GM18505 (cell line): ENCODE results near the gene SRGAP1.
A peak's percentile ranks its signal among the peaks of the same experiment; 100 is the strongest.

Source experiments
- ATAC-seq: cut with Tn5 transposase; IDR thresholded peaks from one replicate; pipeline ENCODE4 v1.9.1; 2021; ENCODE audit not compliant: unreplicated experiment
- POLR2A ChIP-seq: IDR thresholded peaks from 4 replicates; pipeline ENCODE4 v1.6.1; 2011; ENCODE audit warnings: borderline replicate concordance; ENCODE audit not compliant: insufficient read depth, insufficient read length; ENCODE audit errors: extremely low read depth

Gene SRGAP1

DNA sequence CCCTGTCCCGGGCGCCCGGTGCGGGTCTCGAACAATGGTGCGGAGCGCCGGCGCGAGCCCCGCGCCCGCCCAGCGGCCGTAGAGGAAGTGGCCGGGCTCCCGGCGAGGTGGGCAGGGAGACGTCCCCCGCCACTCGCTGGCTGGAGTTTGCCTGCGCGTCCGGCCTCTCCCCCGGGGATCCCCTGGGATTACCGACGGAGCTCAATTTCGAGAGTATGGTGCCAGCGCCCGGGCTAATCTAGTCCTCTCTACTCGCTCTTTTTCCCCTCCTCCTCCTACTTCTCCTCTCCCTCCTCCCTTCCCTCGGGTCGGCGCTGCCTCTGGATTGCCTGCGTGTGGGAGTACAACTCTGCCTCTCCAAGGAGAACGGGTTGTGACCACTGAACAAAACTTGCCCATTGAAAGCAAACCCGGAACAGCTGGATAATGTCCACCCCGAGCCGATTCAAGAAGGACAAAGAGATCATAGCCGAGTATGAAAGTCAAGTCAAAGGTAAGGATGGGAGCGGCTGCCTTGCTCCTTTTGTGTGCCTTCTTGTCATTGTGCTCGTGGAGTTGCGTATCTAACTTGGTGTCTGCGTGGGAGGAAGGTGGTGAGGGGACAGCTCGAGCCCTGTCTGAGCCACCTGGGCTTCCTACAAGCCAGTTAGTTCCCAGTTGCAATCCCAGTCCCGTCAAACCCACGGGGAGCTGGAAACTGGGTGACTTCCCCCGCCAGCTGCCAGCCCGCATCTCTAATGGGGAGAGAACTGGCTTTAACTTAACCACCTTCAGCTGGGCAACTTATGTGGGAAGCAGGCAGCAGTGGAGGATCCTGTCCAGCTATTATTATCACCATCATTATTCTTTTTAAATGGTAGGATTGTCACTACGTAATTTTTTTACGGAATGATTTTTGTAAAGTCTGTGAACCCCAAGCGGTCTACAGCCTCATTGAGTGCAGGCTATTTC lies at the start of gene SRGAP1:
SRGAP1 (plus strand) TSS at position 310 of the 951 bp plus-strand sequence; CDS start at position 427, 117 bp downstream.
- no peak for ATAC-seq
- TF ChIP-seq POLR2A: no peak

GRCh38 chr12:63795032-63795687 lies 49.3 kb upstream of the SRGAP1 start:
- ATAC-seq: no peak
- TF ChIP-seq POLR2A: no peak

DNA sequence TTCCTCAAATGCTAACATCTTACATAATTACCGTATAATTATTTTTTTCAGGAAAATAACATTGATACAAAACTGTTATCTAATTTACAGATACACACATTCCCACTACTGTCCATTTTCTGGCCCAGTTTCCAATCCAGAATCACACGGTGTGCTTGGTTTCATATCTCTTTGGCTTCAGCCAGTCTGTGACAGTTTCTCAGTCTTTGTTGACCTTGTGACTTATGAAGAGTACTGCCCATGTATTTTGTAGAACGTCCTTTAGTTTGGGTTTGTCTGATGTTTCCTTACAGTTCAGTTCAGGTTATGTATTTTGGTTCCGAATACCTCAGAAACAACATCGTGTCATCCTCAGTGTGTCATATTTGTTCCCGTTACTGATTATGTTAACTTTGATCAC lies 48.6 kb upstream of the SRGAP1 start:
- ATAC-seq: no peak

GRCh38 chr12:63802012-63802608 lies 42.4 kb upstream of the SRGAP1 start:
- TF ChIP-seq POLR2A: no peak
- no peak for ATAC-seq

More for the DNA sequence above, 48.6 kb upstream of the SRGAP1 start:
- TF ChIP-seq POLR2A: no peak

- TF ChIP-seq POLR2A: no peak
- ATAC-seq: no peak
Measured at GRCh38 chr12:63804746-63805145, 39.8 kb upstream of the SRGAP1 start.

GRCh38 chr12:63805704-63806672 lies 38.5 kb upstream of the SRGAP1 start:
- ATAC-seq: no peak
- TF ChIP-seq POLR2A: no peak

- no peak for ATAC-seq
- TF ChIP-seq POLR2A: no peak
Measured at GRCh38 chr12:63808631-63809030, 35.9 kb upstream of the SRGAP1 start.

DNA sequence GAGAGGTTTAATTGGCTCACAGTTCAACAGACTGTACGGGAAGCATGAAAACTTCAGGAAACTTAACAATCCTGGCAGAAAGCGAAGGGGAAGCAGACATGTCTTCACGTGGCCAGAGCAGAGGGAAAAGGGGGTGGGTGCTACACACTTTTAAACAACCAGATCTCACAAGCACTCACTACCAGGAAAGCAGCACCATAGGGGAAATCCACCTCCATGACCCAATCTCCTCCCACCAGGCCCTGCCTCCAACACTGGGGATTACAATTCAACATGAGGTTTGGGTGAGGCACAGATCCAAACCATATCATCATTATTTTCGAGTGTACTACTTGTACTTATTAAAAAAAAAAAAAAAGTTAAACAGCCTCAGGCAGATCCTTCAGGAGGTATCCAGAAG lies 34.9 kb upstream of the SRGAP1 start:
- no peak for ATAC-seq
- no peak for TF ChIP-seq POLR2A

DNA sequence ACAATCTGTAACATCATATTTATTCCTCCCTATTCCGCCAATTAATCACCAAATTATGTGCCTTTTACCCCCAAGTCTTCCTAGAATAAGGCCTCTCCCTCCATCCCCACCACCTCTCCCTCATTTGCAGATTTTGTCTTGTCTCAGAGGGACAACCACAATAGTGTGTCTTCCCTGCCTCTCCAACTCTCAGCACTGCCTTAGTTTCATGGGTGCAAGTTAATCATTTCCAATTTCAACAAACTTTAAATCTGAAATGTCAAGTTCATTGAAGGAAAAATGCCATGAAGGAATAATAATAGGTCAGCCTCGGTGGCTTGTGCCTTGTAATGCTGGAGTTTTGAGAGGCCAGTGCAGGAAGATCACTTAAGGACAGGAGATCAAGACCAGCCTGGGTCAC lies 33.2 kb upstream of the SRGAP1 start:
- TF ChIP-seq POLR2A: no peak
- no peak for ATAC-seq

DNA sequence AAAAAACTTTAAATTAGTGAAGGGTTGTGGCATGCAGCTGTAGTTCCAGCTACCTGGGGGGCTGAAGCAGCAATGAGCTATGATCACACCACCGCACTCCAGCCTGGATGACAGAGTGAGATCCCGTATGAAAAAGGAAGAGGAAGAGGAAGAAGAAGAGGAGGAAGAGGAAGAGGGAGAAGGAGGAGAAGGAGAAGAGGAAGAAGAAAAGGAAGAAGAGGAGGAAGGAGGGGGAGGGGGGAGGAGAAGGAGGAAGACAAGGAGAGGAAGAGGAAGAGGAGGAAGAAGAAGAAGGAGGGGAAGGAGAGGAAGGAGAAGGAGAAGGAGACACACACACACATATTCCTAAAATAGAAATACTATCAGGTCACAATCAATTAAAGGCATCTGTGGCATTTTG lies 32.7 kb upstream of the SRGAP1 start:
- ATAC-seq: no peak
- no peak for TF ChIP-seq POLR2A

DNA sequence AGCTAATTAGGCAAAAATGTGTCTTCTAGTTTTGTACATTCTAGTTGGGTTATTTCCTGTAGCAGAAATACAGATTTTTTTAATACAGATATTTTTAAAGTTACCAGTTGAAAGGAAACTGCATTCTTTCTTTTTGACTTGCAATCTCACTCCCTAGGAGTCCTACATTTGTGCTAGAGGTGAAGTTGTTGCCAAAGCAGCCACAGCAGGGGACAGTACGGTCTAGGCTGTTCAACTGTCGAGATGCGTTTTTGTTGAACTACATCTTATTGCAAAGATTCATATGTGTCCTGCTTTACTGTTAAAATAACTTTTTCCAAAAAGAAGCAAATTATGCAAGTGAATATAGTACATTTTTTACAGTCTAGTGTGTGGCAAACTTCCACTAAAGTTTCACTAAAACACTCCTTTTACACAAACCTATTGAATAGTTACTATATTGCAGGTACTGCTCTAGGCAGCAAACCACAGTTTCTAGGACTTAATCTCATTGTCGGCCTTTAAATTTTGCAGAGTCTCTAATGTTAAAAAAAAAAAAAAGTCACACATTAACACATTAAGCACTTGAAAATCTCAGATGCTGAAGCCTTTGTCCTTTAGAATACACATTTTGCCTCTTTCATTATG lies 30.2 kb upstream of the SRGAP1 start:
- no peak for TF ChIP-seq POLR2A
- peak; percentile 20 for ATAC-seq

GRCh38 chr12:63815482-63815852 lies 29.0 kb upstream of the SRGAP1 start:
- no peak for ATAC-seq

DNA sequence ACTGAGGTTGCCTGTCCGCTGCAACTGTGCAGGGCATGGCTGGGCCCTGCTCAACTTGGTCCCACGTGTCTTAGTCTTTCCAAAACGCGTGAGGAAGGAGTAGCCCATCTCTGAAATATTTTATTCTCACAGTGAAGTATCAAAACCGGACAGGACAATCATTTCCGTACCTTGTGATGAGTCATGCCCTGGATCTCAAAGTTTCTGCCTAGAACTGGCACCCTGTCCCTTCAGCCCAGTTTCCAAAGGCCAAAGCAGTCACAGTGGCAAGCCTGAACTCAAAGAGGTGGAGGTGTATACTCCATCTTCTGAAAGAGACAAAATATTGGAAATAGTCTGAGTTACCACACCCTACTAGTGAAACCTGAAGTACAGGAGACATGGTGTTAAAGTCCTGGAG lies 28.5 kb upstream of the SRGAP1 start:
- ATAC-seq: no peak
- no peak for TF ChIP-seq POLR2A

More at GRCh38 chr12:63815482-63815852, 29.0 kb upstream of the SRGAP1 start:
- TF ChIP-seq POLR2A: no peak

DNA sequence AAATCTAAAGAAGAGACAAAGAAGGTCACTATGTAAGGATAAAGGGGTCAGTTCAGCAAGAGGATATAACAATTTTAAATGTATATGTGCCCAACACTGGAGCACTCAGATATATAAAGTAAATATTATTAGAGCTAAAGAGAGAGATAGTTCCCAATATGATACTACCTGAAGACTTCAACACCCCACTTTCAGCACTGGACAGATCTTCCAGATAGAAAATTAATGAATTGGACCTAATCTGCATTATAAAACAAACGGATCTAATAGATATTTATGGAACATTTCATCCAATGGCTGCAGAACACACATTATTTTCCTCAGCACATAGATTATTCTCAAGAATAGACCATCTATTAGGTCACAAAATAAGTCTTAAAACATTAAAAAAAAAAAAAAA lies 24.1 kb upstream of the SRGAP1 start:
- no peak for TF ChIP-seq POLR2A
- ATAC-seq: no peak
